Stimulated activated naive CD8-positive, alpha-beta T cell treated with anti-CD3 and anti-CD28 coated beads, Interleukin-15, Interleukin-2, amounts not matched to agents 100 ng/mL and 50 ng/mL, for 24 hours (primary cell): ENCODE results near the gene MYORG.
"Not testable (repeated sequence)": the region's sequence is repeated elsewhere in the genome, so short reads cannot be mapped to it uniquely, and the experiment has no call there.

ENCODE experiments used
- H3K27ac Mint-ChIP-seq: one replicate; pipeline ENCODE4 v1.8.0; 2021; ENCODE audit warnings: mild to moderate bottlenecking, mixed read lengths
- H3K27me3 Mint-ChIP-seq: one replicate; pipeline ENCODE4 v1.8.0; 2021; ENCODE audit warnings: mixed read lengths
- H3K36me3 Mint-ChIP-seq: one replicate; pipeline ENCODE4 v1.8.0; 2021; ENCODE audit warnings: low read depth, mixed read lengths
- H3K4me1 Mint-ChIP-seq: one replicate; pipeline ENCODE4 v1.8.0; 2021; ENCODE audit warnings: low read depth, mixed read lengths
- H3K4me3 Mint-ChIP-seq: one replicate; pipeline ENCODE4 v1.8.0; 2021; ENCODE audit warnings: mild to moderate bottlenecking, mixed read lengths
- H3K9me3 Mint-ChIP-seq: one replicate; pipeline ENCODE4 v1.8.0; 2021; ENCODE audit warnings: mixed read lengths

Gene MYORG

DNA sequence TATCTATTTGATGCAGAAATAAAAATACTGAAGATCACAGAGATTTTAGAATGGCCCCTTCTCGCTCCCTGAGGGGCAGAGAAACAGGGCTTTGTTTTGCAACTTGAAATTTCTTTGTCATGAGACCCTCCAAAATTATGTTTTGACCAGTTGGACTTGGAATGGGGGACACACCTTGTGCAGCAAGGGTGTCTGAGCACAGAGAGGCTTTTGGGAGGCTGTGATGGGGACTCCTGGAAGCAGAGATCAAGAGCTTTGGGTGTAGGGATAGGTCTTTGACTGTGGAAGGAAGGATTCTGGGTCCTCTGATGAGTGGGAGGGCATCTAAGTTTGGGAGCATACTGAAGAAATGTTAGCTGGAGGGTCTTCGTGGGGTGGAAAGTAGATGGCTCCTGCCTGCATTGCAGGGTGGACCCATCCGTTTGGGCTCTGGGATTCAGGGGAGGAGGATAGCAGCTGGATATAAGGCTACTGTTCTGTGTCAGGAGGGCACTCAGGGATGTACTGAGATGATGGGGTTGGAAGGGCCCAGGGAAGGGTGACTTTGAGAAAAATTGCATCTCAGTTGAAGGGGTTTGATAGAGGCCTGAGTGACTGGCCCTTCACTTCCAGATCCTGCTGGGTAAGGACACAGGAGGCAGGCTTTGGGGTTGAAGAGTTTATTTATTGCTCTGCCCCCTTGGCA lies 1.8 kb upstream of the MYORG start:
- H3K4me1 Mint-ChIP-seq: peaks cover 43% of the 10 kb centered on the region
- H3K27ac Mint-ChIP-seq: no peak overlapping the region
- H3K9me3 Mint-ChIP-seq: no peaks in the 10 kb centered on the region
- no peaks in the 10 kb centered on the region for H3K36me3 Mint-ChIP-seq
- no peak overlapping the region for H3K4me3 Mint-ChIP-seq
- no peaks in the 10 kb centered on the region for H3K27me3 Mint-ChIP-seq

GRCh38 chr9:34377404-34377746 lies 677 bp upstream of the MYORG start:
- Mint-ChIP-seq H3K4me1 (peaks cover 43% of the 10 kb centered on the region), H3K36me3 (no peaks in the 10 kb centered on the region), H3K4me3 (peak overlapping the region; percentile 83), H3K9me3 (no peaks in the 10 kb centered on the region), H3K27me3 (no peaks in the 10 kb centered on the region), H3K27ac (no peak overlapping the region)

- peaks cover 36% of the 10 kb centered on the region for H3K4me1 Mint-ChIP-seq
- no peaks in the 10 kb centered on the region for H3K9me3 Mint-ChIP-seq
- H3K27ac Mint-ChIP-seq: peak overlapping the region; percentile 27
- no peaks in the 10 kb centered on the region for H3K36me3 Mint-ChIP-seq
- peak overlapping the region; percentile 83 for H3K4me3 Mint-ChIP-seq
- no peaks in the 10 kb centered on the region for H3K27me3 Mint-ChIP-seq
Observed at GRCh38 chr9:34375901-34376595, 650 bp downstream of the MYORG start.

- H3K36me3 Mint-ChIP-seq: no peaks in the 10 kb centered on the region
- peak overlapping the region; percentile 83 for H3K4me3 Mint-ChIP-seq
- H3K9me3 Mint-ChIP-seq: no peaks in the 10 kb centered on the region
- no peaks in the 10 kb centered on the region for H3K27me3 Mint-ChIP-seq
- peaks cover 33% of the 10 kb centered on the region for H3K4me1 Mint-ChIP-seq
- H3K27ac Mint-ChIP-seq: no peak overlapping the region
Observed at GRCh38 chr9:34374905-34375552, 1.7 kb downstream of the MYORG start.

DNA sequence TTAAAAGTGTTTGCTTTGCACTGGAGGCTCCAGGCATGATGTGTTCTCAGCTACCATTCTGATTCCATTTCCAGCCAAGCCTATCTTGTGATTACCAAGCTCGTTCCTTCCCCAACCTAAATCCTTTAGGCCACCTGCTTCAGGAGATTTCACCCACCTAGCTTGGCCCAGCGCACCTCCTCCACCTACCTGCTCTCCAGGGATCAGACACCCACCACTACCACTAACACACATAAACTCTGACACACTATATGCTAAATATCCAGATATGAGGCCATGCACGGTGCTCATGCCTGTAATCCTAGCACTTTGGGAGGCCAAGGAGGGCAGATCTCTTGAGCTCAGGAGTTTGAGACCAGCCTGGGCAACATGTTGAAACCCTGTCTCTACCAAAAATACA lies 2.4 kb downstream of the MYORG start:
- Mint-ChIP-seq H3K4me3 (no peak overlapping the region), H3K4me1 (peaks cover 26% of the 10 kb centered on the region), H3K27ac (no peak overlapping the region), H3K9me3 (no peaks in the 10 kb centered on the region), H3K36me3 (no peaks in the 10 kb centered on the region), H3K27me3 (no peaks in the 10 kb centered on the region)

GRCh38 chr9:34373749-34374148 lies 2.9 kb downstream of the MYORG start:
- H3K27me3 Mint-ChIP-seq: no peaks in the 10 kb centered on the region
- H3K9me3 Mint-ChIP-seq: no peaks in the 10 kb centered on the region
- peaks cover 23% of the 10 kb centered on the region for H3K4me1 Mint-ChIP-seq
- H3K27ac Mint-ChIP-seq: no peak overlapping the region
- peaks cover 3% of the 10 kb centered on the region for H3K36me3 Mint-ChIP-seq
- H3K4me3 Mint-ChIP-seq: no peak overlapping the region

- Mint-ChIP-seq H3K27me3 (no peaks in the 10 kb centered on the region), H3K9me3 (no peaks in the 10 kb centered on the region), H3K27ac (no peak overlapping the region), H3K4me1 (peaks cover 23% of the 10 kb centered on the region), H3K4me3 (no peak overlapping the region), H3K36me3 (peaks cover 11% of the 10 kb centered on the region)
Observed at GRCh38 chr9:34372467-34373011, 4.2 kb downstream of the MYORG start.

DNA sequence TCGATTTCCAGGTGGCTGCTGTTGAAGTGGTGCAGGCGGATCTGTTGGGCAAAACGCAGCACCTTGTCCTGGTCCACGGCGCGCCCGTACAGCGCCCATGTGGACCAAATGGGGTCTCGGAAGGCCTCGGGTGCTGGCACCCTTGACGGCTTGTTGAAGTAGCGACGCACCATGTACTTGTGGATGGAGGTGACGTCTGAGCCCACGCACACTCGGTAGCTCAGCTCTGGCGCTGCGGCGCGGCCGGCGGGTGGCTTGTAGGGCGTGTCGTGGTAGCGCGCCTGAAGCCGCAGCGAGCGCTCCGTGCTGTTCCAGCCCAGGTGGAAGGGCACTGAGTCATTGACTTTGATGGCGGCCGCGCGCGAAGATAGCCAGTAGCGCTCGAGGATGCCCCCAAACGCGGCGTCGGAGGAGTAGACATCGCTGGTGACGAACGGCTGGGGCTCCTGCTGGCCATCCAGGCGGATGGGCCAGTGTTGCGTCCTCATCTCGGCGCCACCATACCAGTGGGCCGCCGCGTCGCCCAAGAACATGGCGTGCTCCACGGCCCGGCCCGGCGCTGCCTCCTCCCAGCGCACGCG lies 4.7 kb downstream of the MYORG start:
- H3K4me1 Mint-ChIP-seq: peaks cover 18% of the 10 kb centered on the region
- H3K36me3 Mint-ChIP-seq: peaks cover 16% of the 10 kb centered on the region
- no peaks in the 10 kb centered on the region for H3K27me3 Mint-ChIP-seq
- H3K9me3 Mint-ChIP-seq: peaks cover under 1% of the 10 kb centered on the region
- no peak overlapping the region for H3K27ac Mint-ChIP-seq
- H3K4me3 Mint-ChIP-seq: no peak overlapping the region

DNA sequence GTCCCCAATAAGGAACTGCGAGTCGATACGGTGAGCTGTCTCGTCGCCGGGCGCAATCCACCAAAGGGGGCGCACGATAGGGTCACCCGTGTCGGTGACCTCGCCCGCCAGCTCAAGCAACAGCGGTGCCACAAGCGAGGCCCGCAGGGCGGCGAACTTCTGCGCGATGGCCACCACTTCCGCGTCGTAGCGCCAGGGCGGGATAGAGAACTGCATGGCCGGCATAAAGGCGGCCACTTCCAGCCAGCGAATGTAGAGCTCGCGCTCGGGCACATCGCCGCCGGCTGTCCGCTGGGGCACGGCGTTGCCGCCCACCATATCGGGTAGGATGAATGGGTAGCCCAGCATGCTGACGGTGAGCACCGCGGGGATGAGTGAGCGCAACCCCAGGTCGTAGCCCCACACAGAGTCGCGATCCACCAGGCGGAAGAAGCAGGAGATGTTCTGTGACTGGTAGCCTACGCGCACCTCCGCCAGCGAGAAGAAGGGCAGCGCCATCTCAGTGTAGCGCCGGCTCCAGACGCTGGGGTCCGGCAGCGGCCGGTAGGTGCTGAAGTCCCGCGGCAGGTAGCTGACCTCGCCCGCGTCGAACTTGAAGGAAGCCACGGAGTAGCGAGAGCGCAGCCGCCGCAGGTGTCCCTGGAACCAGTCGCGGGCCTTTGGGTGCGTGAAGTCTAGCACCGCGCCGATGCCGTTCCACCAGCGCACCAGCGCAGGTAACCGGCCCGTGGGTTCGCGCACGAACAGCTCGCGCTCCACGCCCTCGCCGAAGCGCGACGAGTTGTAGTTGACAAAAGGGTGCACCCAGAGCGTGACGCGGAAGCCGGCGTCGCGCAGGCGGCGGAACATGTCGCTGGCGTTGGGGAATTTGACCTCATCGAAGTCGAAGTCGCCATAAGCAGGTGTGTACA lies 5.5 kb downstream of the MYORG start:
- H3K9me3 Mint-ChIP-seq: peaks cover 4% of the 10 kb centered on the region
- no peak overlapping the region for H3K4me3 Mint-ChIP-seq
- peaks cover 21% of the 10 kb centered on the region for H3K36me3 Mint-ChIP-seq
- H3K27ac Mint-ChIP-seq: no peak overlapping the region
- no peaks in the 10 kb centered on the region for H3K27me3 Mint-ChIP-seq
- peaks cover 15% of the 10 kb centered on the region for H3K4me1 Mint-ChIP-seq

DNA sequence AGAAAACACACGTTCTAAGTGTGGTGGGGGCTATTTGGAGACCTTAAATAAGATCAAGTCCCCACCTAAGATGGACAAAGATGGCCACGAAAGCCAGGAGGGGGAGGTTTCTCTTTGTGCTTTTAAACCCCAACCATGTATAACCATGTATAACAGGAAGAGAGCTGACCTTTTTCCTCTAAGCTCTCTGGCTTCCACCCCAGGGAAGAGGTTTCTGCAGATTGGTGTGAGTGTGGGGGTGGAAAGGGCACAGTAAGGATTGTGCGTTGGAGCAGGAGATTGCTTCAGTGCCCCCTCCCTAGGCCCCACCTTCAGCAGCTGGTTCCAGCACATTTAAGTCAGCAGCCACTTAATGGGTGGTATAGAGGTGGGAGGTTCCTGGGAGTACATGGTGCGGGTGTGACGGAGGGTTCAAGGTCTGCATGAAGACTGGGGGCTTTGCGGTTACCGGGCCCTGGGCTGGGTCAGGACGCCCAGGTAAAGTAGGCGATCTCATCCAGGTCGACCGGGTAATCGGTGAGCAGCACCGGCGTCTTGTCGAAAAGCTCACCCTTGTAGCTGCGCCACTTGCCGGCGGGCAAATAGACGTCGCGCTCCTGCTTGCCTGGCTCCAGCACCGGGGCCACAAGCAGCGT lies 6.2 kb downstream of the MYORG start:
- Mint-ChIP-seq H3K9me3 (peaks cover 4% of the 10 kb centered on the region), H3K4me1 (peaks cover 8% of the 10 kb centered on the region), H3K4me3 (no peak overlapping the region), H3K36me3 (peaks cover 21% of the 10 kb centered on the region), H3K27me3 (no peaks in the 10 kb centered on the region), H3K27ac (no peak overlapping the region)

DNA sequence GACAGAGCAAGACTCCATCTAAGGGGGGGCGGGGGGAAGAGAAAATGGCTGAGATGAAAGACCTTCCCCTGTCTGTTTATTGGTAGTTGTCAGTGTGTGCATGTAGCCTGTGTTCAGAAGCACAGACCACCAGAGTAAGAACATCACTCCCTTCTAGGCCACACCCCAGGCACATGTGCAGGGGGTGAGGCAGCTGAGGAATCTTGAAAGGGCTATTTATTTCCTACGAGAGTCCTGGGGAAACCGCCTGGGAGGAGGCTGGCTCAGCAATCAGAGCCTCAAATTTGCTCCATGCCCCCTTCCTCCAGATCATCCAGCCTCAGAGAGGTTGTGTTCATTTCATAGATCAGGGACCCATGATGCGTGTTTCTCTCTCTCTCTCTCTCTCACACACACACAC lies 7.1 kb downstream of the MYORG start:
- Mint-ChIP-seq H3K27me3 (no peaks in the 10 kb centered on the region), H3K9me3 (peaks cover 4% of the 10 kb centered on the region), H3K4me3 (no peak overlapping the region), H3K4me1 (peaks cover 5% of the 10 kb centered on the region), H3K27ac (no peak overlapping the region), H3K36me3 (peaks cover 21% of the 10 kb centered on the region)

GRCh38 chr9:34368796-34369195 lies 7.9 kb downstream of the MYORG start:
- H3K36me3 Mint-ChIP-seq: peaks cover 21% of the 10 kb centered on the region
- H3K9me3 Mint-ChIP-seq: not testable (repeated sequence)

GRCh38 chr9:34367751-34368410 lies 8.8 kb downstream of the MYORG start:
- not testable (repeated sequence) for H3K27me3 Mint-ChIP-seq, H3K9me3 Mint-ChIP-seq, H3K4me3 Mint-ChIP-seq, H3K27ac Mint-ChIP-seq
- H3K36me3 Mint-ChIP-seq: peaks cover 21% of the 10 kb centered on the region
- H3K4me1 Mint-ChIP-seq: peaks cover 15% of the 10 kb centered on the region

More at GRCh38 chr9:34368796-34369195, 7.9 kb downstream of the MYORG start:
- peaks cover 11% of the 10 kb centered on the region for H3K4me1 Mint-ChIP-seq
- not testable (repeated sequence) for H3K27ac Mint-ChIP-seq, H3K4me3 Mint-ChIP-seq, H3K27me3 Mint-ChIP-seq
